Ramos (cell line): Measurements from ENCODE around the gene NRAP.

ENCODE experiments used
- in situ Hi-C: fragments of 300-500 bp; cut with MboI; formaldehyde crosslinking; loops from one replicate; pipeline ENCODE4 v1.14.3; 2022; ENCODE audit warnings: low sequenced_read_pairs; ENCODE audit not compliant: unreplicated experiment

Gene NRAP

DNA sequence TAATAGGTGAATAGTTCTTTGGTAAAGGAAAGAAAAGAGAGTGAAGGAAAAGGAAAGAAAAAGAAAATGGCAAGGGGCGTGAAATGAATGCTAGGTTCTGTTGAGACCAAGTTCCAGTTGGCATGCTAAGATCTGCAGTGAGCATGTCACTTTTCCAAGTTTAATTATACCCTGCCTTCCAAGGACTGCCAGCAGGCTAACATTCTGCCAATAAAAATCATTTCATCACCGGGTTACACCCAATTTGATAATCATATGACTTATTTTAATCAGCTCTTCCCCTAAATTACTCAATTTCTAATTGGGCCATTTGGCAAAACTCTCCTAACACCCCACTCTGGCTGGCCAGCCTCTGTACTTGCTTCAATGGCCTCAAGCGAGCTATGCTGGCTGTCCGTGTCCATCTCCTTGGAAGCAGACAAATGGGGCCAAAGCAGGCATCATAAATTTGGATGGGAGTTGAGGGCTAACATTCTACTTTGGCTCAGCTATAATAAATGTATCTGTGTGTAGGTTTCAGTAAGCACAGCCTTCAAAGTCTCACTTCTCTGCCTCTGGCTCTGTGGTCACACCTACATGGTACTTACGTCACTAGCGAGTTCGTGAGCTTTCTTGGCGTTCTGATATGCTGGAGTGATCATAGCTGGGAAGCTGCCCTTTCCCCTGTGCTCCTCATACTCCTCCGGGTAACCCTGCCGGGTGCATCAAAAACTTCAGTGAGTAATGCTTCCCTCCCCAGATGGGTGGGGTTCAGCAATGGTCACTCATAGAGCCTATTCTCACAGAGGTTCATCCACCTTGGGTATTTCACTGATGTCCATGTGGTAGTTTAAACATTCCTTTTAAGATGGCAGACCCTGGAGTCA lies 17.3 kb downstream of the NRAP start:
- in situ Hi-C loops: no loop called here

DNA sequence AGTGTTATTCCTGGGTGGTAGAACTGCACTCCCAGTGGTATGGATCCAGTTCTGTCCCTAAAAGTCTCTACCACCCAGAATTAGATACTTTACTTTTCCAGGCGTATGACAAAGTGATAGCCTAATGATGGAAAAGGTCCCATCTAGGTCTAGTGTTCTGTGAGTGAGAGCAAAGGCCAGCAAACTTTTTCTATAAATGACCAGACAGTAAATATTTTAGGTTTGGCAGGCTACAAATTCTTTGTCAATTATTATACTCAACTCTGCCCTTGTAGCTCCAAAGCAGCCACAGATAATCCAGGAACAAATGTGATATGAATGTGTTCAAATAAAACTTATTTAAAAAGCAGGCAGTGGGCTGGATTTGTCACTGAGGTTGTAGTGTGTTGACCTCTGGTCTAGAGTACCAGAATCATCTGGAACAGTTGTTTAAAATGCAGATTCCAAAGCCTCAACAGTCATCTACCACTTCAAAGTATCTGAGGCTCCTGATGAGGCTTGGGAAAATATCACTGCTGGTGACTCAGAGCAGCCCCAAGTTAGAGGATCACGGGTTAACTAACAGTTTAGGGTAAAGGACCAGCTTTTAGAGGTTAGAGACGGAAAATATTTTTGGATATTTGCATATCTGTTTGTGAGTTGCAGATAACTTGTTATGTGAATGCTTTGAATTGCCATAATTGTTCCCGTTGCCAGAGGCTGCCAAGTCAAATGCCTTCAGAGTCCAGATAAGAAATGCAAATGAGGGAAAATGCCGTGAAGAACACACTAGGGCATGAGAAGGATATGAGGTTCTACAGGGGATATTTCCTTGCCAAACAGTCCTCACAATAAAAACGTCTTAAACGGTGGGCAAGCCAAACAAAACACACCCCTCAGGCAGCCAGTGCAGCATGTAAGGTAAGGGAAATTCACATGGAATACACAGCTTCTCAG lies 19.4 kb downstream of the NRAP start:
- in situ Hi-C loops: no loop called here

DNA sequence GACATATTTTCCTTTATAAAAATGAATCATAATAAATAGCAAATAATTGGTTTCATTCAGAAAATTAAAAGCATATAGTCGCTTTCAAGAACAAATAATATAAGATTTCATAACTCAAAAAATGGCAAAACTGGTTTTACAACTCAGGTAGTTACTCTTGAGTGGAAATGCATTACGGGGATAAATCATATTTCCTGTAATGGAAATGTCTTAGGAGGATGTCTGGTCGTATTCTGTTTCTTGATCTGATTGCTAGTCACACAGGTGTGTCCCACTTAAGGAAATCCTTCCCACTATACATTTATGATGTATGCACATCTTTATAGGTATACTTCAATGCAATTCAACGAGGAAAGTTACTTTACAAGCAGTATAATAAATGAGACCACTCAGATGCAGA lies 20.7 kb downstream of the NRAP start:
- in situ Hi-C loops: no loop called here

DNA sequence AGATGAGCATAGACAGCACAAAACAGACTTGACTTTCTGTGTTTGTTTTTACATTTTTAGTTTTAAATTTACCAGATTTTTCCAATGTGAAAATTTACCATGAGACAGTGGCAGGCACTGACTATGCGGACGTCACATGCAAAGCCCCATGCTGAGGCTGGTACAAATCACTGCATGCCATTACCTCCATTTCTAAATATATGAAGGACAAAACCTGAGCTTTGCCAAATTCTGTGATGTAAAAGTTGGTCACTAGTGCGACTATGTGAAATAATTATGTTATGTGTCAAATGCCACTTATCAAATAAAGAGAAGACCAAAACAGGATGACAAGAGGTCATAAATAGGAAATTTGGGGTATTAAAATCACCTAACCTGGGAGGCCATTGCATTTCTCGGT lies 22.1 kb downstream of the NRAP start:
- in situ Hi-C loops: no loop called here

DNA sequence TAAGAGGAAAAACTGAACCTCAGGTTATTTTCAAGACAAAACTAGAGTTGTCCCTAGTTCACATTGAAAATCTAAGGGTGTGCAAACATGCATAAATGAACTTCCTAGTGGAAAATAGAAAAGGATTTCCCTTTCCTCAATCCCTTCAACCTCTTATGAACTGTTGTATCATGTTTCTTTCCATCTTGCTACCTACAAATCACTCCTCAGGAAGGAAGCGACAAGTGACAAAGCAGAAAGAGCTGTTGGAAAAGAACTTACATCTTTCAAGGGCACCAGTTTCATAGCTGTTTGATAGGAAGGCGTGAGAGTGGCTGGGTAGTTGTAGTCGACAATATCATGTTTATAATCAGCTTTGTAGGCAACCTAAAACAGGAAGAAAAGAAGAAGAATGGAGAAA lies 23.9 kb downstream of the NRAP start:
- in situ Hi-C loops: no loop called here

DNA sequence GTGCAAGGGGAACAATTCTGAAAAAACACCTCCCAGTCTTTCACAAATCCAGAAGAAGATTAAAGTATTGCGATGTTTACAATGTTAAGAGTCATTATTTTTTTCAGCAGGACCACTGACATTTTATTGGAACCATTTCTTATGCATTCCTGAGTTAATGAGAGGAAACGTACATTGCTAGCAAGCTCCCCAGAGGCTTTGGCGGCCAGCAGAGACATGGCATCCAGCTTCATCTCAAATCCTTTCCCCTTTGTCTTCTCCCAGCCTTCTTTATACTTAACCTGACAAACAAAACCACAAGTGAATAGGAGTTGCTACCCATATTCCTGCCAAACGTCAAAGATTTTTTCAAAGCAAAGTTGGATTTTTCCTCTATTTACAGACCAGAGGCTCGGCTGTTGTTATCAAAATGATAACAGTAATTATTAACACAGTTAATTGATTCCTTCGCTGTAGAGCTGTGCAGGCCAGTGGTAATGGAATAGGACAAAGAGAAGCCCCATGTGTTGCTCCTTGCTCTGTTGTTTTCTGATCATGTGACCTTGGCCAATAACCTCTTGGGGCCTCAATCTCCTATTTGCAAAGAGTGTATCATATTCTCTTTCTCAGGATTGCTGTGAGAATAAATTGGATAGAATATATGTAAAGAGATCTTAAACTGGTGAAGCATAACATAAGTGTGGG lies 32.0 kb downstream of the NRAP start:
- in situ Hi-C loops: no loop called here

DNA sequence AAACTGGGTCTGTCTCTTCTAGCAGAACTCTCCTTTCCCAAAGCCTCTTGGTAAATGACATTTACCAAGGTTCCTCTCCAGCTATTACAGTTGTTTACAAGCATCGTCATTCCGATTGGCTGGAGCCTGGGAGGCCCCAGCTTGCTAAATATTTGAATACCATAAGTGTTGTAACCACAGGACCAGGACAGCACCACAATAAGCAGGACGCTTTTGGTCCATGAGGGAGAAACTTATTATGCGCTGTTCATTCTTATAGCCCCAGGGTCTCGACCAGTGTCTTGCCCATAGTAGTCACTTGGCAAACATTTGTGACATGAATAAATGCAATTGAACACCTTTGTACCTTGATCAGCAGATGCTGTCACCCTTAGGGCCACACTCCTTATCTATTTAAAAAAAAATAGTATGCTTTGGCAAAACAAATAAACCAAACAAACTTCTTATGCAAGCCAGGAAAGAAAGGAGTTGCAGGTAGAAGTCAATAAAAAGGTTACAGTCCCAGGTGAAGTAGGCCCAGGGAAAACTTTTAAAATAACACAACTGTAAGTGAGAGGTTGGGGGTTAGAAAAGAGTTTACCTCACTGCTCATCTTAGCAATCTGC lies 32.8 kb downstream of the NRAP start:
- in situ Hi-C loops: no loop called here

DNA sequence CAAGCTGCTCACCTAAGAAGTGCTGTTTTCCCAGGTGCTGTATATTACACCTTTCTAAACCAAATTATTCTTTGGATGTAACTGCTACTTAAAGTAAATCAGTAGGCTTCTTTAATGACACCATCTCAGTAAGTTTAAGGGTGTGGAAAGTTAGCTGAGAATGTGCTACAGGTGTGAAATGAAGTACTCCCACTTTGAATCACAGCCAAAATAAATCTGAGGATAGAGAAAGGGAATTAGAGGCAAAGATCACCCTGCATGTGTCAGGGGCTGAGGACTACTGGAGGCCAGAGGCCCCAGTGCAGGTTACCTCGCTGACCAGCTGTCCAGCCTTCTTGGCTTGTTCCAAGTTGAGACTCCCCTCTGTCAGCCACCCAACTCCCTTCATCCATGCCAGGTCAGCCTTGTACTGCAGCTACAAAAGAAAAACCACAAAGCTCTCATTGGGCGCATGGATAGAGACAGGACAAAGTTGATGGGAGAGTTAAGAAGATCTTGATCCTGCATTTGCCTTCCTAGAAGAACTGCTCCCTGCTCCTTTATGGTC lies 35.2 kb downstream of the NRAP start:
- in situ Hi-C loops: no loop called here

DNA sequence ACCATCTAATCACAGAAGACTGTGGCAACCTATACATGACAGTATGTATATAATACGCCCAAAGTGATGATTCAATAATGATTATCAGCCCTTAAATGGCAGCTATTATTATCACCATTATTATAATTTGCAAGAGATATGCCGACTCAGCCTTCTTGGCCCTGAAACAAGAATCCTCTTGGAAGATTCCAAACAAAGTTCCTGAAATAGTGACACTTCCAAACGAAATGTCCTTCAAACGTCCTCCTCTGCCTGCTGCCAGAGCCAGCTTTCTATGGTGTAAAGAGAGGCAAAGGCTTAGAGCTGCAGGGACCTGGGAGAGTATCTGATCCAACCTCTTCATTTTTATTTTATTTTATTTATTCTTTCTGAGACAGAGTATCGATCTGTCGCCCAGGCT lies 36.0 kb downstream of the NRAP start:
- in situ Hi-C loops: no loop called here

DNA sequence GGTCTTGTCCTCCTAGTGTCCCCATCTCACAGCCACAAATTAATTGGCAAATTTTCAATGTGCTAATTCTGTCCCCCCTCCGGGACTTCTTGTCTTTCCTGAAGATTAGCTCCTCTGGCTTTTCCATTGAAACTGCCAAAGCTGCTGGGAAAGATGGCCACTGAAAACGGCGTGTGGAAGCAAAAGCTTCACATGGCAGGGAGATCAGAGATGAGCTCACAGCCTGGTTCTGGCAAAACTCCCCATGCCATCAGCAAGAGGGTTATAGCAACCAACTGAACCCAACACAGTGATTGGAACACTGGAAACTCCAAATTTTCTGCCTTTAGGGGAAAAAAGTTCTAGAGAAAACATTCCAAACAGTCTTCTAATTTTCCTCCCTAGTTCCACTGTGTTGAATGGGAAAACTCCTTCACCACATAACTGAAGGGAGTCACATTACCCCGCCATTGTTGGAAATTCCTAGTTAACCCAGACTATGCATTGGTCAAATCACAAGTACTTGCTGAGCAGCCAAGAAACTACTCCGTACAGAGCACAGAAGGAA lies 37.0 kb downstream of the NRAP start:
- in situ Hi-C loops: no loop called here

DNA sequence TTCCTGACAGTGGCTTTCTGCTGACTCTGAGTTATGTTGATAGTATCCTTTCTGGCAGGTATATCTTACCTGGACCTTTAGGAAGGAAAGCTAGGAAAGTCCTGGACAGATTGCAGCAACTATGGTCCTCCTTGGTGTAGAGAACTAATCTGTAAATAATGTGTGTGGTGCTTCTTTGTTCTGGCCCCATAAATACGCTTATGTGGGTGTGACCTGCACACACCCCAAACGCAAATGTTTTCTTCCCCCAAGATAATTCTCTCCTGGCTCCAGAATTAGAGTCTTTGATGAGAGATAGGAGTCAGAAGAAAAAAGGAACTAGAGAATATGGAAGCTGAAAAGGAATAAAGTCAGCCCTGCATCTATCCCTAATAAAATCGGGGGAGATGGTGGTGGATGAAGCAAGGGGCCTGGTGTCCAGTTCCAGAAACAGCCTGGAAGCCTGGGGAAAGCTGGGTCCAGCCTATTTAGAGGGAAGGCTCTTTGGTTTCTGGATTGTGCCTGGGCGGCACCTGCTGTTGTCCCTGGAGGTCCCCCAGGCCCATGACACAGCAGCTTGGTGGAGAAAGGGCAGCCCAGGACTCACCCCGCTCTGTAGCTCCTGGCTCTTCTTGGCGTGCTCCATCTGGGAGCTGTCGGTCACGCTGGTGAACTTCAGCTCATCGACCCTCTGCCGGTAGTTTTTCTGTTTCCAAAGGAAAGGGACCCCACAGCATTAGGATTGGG lies 38.2 kb downstream of the NRAP start:
- in situ Hi-C loops: no loop called here

DNA sequence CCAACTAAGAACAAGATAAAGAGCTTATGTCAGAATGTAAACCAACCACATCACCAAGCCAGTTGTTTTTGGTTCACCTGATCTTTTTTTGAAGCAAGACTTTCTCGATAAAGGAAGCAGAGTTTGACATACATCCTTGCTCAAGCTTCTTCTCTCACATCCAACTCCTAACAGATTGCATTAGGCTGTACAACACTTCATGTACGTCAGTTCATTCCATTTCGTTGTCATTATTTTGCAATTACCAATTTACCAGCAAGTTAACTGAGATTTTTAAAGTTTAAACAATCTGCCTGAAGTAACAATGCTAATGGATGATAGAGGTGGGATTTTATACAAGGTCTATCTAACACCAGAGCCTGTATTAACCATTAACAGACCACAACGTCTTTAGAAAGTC lies 41.0 kb downstream of the NRAP start:
- in situ Hi-C loops: no loop called here

DNA sequence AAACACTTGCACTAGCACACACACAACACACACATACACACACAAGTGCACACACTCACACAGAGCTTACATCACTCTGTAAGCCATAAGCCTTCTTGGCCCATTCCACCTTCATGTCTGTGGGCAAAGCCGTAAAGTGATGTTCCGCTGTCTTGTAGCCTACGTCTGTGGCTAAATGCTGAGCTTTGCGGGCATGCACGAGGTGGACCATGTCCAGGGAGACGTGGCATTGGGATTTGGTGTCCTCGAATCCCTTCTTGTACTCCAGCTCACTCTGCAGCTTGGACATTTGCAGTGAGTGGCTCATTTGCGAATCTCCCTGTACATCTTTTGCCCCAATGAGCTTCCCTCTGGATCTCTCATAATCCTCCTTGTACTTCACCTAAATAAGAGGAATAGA lies 42.0 kb downstream of the NRAP start:
- in situ Hi-C loops: no loop called here

DNA sequence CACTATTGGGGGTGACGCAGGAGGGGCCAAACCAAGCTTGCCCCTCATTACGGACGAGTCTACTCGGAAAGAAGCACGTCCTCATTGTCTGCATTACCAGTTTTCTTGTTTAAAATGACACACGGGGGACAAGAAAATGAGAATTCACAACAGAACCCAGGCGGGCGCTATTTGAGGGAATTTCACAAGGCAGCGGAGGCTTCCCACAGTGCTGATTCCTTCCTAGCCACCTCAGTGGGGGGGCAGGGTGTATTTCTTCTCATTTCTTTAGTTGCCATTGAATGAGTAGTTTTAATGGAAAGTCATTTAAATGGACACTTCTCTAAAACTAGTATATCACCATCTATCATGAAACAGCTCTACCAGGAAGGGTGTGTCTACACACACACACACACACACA lies 42.9 kb downstream of the NRAP start:
- in situ Hi-C loops: no loop called here

DNA sequence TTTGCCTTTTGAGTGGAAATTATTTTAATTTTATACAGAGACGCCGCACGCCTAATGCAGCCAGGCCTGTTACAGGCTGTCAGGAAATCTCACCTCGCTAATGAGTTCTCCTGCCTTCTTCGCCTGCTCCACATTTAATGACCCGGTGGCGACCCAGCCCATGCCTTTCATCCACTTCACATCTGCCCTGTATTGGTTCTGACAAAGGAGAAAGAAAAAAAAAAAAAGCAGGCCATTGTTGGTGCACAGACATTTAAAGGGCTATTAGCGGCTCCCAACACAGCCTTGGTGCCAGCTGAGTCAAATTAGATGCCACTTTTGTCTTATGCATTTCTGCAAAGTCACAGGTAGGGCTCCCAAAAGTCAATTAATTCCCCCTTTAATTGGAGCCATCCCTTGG lies 43.3 kb downstream of the NRAP start:
- in situ Hi-C loops: no loop called here

DNA sequence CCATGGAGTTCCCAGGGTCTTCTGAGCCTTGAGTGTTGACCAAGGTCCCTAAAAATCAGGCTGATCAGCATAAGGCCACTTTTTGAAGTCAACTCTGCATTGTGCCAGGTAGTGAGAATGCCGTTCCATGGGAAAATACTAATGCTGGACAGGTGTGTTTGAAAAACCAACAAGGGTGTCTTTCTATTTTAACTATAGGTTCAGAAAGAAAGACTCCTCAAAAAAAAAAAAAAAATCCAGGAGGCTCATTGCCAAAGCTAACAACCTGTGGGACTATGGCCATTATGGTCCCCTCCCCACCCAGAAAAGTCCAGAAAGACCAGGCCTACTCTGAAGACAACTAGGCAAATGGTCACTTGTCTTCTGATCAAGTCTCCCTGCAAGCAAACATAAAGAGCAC lies 44.4 kb downstream of the NRAP start:
- in situ Hi-C loops: no loop called here

DNA sequence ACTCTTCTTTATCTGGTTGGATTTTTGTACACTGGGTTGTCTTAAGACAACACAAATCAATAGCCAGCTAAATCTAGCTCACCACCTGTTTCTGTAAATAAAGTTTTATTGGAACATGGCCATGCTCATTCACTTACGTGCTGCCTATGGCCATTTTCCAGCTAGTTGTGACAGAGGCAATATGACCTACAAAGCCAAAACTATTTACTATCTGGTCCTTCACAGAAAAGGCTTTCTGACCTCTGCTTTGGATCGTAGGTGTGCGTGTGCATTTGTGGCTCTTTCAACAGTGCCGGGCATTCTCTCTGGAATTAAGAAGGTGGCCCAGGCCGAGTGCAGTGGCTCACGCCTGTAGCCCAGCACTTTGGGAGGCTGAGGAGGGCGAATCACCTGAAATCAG lies 45.5 kb downstream of the NRAP start:
- in situ Hi-C loops: no loop called here

DNA sequence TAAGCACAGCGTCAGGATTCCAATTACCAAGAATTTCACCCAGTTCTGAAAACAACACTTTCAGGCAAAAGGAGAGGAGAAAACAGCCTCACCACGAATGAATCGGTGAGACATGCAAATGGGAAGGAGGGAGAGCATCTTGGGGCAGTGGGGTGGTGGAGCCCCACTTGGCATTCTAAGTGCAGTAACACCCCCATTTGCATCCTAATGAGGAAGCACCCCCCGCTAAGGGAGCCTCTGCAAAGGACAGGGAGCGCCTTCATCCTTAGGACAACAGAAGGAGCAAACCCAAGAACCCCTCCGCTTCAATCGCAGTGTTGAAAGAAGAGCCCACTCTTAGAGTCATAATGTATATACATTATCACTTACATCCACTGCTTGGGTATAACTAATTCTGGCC lies 46.8 kb downstream of the NRAP start:
- in situ Hi-C loops: no loop called here
